H1 (cell line): ENCODE results near the gene NUBP1. TPM values are rescaled to one million over a fixed set of nuclear protein-coding genes. Genes with fewer than 3 reads are reported as not detected.

Source experiments
- CTCF ChIA-PET: fragments of 300-600 bp; sonication (Branson Sonifier 250); formaldehyde crosslinking; loops from one replicate; lab custom pipeline; 2021; ENCODE audit not compliant: partially characterized antibody; lab: Charles Lee
- POLR2A ChIA-PET: fragments of 300-600 bp; sonication (Branson Sonifier 250); formaldehyde crosslinking; loops from one replicate; lab custom pipeline; 2021; ENCODE audit warnings: inconsistent platforms; ENCODE audit not compliant: partially characterized antibody; lab: Charles Lee
- DNase-seq, 2 experiments: peaks; one replicate each; pipeline versions ENCODE4 v3.0.0 to v3.0.0-alpha.2; 2010 to 2022; ENCODE audit warnings: low spot score in 2 of 2, low read depth in 1 of 2, mixed read lengths in 1 of 2
- FAIRE-seq: peaks from 2 replicates; lab custom pipeline; 2011; peaks lifted over from hg19 to GRCh38; lab: Jason Lieb, UNC
- H2AFZ ChIP-seq: 2 replicates; pipeline ENCODE4 v1.8.1; 2012; ENCODE audit warnings: low read length, inconsistent platforms
- H2AK5ac ChIP-seq: 2 replicates; pipeline ENCODE4 v1.6.1; 2013; ENCODE audit warnings: low read depth, low read length
- H2BK120ac ChIP-seq: replicated peaks from 2 replicates; pipeline ENCODE3; 2013; ENCODE audit warnings: low read depth, low read length, inconsistent platforms
- H2BK12ac ChIP-seq: 2 replicates; pipeline ENCODE4 v1.6.1; 2013; ENCODE audit warnings: low read depth, low read length
- H2BK15ac ChIP-seq: 2 replicates; pipeline ENCODE4 v1.6.1; 2013; ENCODE audit warnings: low read length
- H2BK20ac ChIP-seq: 2 replicates; pipeline ENCODE4 v1.6.1; 2013; ENCODE audit warnings: low read length
- H2BK5ac ChIP-seq: 2 replicates; pipeline ENCODE4 v1.6.1; 2013; ENCODE audit warnings: low read depth, low read length
- H3K14ac ChIP-seq: 2 replicates; pipeline ENCODE4 v1.6.1; 2013; ENCODE audit warnings: inconsistent platforms; ENCODE audit not compliant: insufficient read length
- H3K18ac ChIP-seq: 2 replicates; pipeline ENCODE4 v1.6.1; 2013; ENCODE audit warnings: low read length; ENCODE audit errors: extremely low read depth
- H3K23ac ChIP-seq: 2 replicates; pipeline ENCODE4 v1.6.1; 2013; ENCODE audit warnings: inconsistent platforms; ENCODE audit not compliant: insufficient read length
- H3K23me2 ChIP-seq: 2 replicates; pipeline ENCODE4 v1.6.1; 2013; ENCODE audit warnings: low read depth, low read length
- H3K27ac ChIP-seq: 2 replicates; pipeline ENCODE4 v1.6.1; 2011; ENCODE audit warnings: low read depth, low read length, inconsistent platforms
- H3K27me3 ChIP-seq, 4 experiments: replicated peaks in 1 of 4; 1 replicate in 1 of 4; 2 replicates in 3 of 4; pipeline versions ENCODE4 v1.6.1 to v1.8.1; 2011 to 2013; ENCODE audit warnings: low read length in 3 of 4, mild to moderate bottlenecking in 3 of 4, inconsistent platforms in 2 of 4, mixed read lengths in 2 of 4, moderate library complexity in 1 of 4; ENCODE audit not compliant: control insufficient read depth in 3 of 4, insufficient read depth in 3 of 4; ENCODE audit errors: extremely low read depth in 1 of 4
- H3K36me3 ChIP-seq, 4 experiments: 2 replicates each; pipeline versions ENCODE4 v1.6.1 to v1.8.1; 2011 to 2013; ENCODE audit warnings: mild to moderate bottlenecking in 4 of 4, low read length in 3 of 4, moderate library complexity in 2 of 4, control low read depth in 1 of 4, inconsistent platforms in 1 of 4; ENCODE audit not compliant: insufficient read depth in 4 of 4, control insufficient read depth in 2 of 4
- H3K4ac ChIP-seq: replicated peaks from 2 replicates; pipeline ENCODE3; 2013; ENCODE audit warnings: low read length, low read depth, mixed read lengths, inconsistent platforms; ENCODE audit not compliant: insufficient read length
- H3K4me1 ChIP-seq, 4 experiments: replicated peaks in 1 of 4; 1 replicate in 1 of 4; 2 replicates in 3 of 4; pipeline versions ENCODE4 v1.6.1 to v1.8.1; 2011 to 2013; ENCODE audit warnings: low read length in 3 of 4, inconsistent platforms in 2 of 4, mixed read lengths in 1 of 4; ENCODE audit not compliant: insufficient read depth in 4 of 4, control insufficient read depth in 3 of 4
- H3K4me2 ChIP-seq, 2 experiments: 2 replicates each; pipeline versions ENCODE4 v1.6.1 to v1.8.1; 2011 to 2013; ENCODE audit warnings: low read depth in 2 of 2, low read length in 2 of 2, control low read depth in 1 of 2, inconsistent platforms in 1 of 2, mild to moderate bottlenecking in 1 of 2; ENCODE audit not compliant: insufficient read depth in 1 of 2
- H3K4me3 ChIP-seq, 4 experiments: fragments of 200-600, 300-600 bp in 1 of 4; sonication (generic), shearing (Covaris generic), sonication (Bioruptor Twin) in 1 of 4; 2 replicates each; pipeline versions ENCODE4 v1.5.1 to v1.8.1; 2011 to 2016; ENCODE audit warnings: low read length in 4 of 4, low read depth in 3 of 4, control low read depth in 2 of 4, inconsistent platforms in 2 of 4, mild to moderate bottlenecking in 2 of 4, mixed read lengths in 1 of 4, moderate library complexity in 1 of 4; ENCODE audit not compliant: insufficient read depth in 2 of 4; ENCODE audit errors: extremely low read depth in 1 of 4
- H3K56ac ChIP-seq: replicated peaks from 2 replicates; pipeline ENCODE3; 2013; ENCODE audit warnings: low read depth, mild to moderate bottlenecking, mixed read lengths, low read length, inconsistent platforms; ENCODE audit not compliant: insufficient read length
- H3K79me1 ChIP-seq: 2 replicates; pipeline ENCODE4 v1.6.1; 2013; ENCODE audit warnings: low read depth, low read length, control low read depth
- H3K79me2 ChIP-seq, 2 experiments: 2 replicates each; pipeline versions ENCODE4 v1.6.1 to v1.8.1; 2012 to 2013; ENCODE audit warnings: low read length in 2 of 2, mild to moderate bottlenecking in 2 of 2, inconsistent platforms in 1 of 2; ENCODE audit not compliant: insufficient read depth in 2 of 2, control insufficient read depth in 1 of 2
- H3K9ac ChIP-seq, 4 experiments: replicated peaks in 1 of 4; 1 replicate in 1 of 4; 2 replicates in 3 of 4; pipeline versions ENCODE4 v1.6.1 to v1.8.1; 2011 to 2013; ENCODE audit warnings: low read depth in 3 of 4, low read length in 3 of 4, control low read depth in 2 of 4, mild to moderate bottlenecking in 2 of 4, moderate library complexity in 2 of 4, inconsistent platforms in 1 of 4; ENCODE audit errors: extremely low read depth in 1 of 4
- H3K9me3 ChIP-seq, 2 experiments: 2 replicates each; pipeline versions ENCODE4 v1.6.1 to v1.8.1; 2012 to 2013; ENCODE audit warnings: mild to moderate bottlenecking in 2 of 2, moderate library complexity in 2 of 2, control low read depth in 1 of 2, inconsistent platforms in 1 of 2, low read depth in 1 of 2, low read length in 1 of 2, mixed read lengths in 1 of 2; ENCODE audit not compliant: insufficient read depth in 2 of 2
- H4K20me1 ChIP-seq, 2 experiments: replicated peaks in 1 of 2; 2 replicates each; pipeline versions ENCODE3 to v1.8.1; 2011 to 2013; ENCODE audit warnings: inconsistent platforms in 2 of 2, low read length in 2 of 2, mild to moderate bottlenecking in 1 of 2; ENCODE audit not compliant: insufficient read depth in 2 of 2, control insufficient read depth in 1 of 2
- H4K5ac ChIP-seq: 2 replicates; pipeline ENCODE4 v1.6.1; 2013; ENCODE audit warnings: low read length, low read depth, mixed read lengths, inconsistent platforms; ENCODE audit not compliant: insufficient read length
- H4K8ac ChIP-seq: 2 replicates; pipeline ENCODE4 v1.8.0; 2013; ENCODE audit warnings: mild to moderate bottlenecking, moderate library complexity, low read length, inconsistent platforms; ENCODE audit not compliant: insufficient read depth; ENCODE audit errors: extremely low read depth
- H4K91ac ChIP-seq: replicated peaks from 2 replicates; pipeline ENCODE3; 2013; ENCODE audit warnings: low read length, mixed read lengths, inconsistent platforms; ENCODE audit not compliant: insufficient read length
- ASH2L ChIP-seq: fragments of 200-600, 300-600 bp; sonication (generic); IDR thresholded peaks from one replicate; pipeline ENCODE4 v1.7.1; 2017; ENCODE audit warnings: low read length
- JUND ChIP-seq: IDR thresholded peaks from 2 replicates; pipeline ENCODE4 v1.6.1; 2011; ENCODE audit warnings: mild to moderate bottlenecking, improper control_type of control experiment, low read length
- KDM1A ChIP-seq: fragments of 200-600, 300-600 bp; sonication (generic); IDR thresholded peaks from 2 replicates; pipeline ENCODE4 v1.7.1; 2016; ENCODE audit warnings: mild to moderate bottlenecking, low read length, borderline replicate concordance
- MAFK ChIP-seq: IDR thresholded peaks from 2 replicates; pipeline ENCODE4 v1.6.1; 2012; ENCODE audit warnings: low read depth, mild to moderate bottlenecking, improper control_type of control experiment, low read length
- POLR2AphosphoS5 ChIP-seq: IDR thresholded peaks from 2 replicates; pipeline ENCODE4 v1.6.1; 2011; ENCODE audit warnings: low read depth, low read length
- RAD21 ChIP-seq, 2 experiments: IDR thresholded peaks in 1 of 2; conservative IDR thresholded peaks in 1 of 2; 2 replicates each; pipeline ENCODE4 v1.6.1; 2011; ENCODE audit warnings: low read depth in 2 of 2, low read length in 2 of 2, improper control_type of control experiment in 1 of 2, inconsistent platforms in 1 of 2, mild to moderate bottlenecking in 1 of 2, moderate library complexity in 1 of 2
- RBBP5 ChIP-seq: IDR thresholded peaks from 2 replicates; pipeline ENCODE4 v1.7.1; 2012; ENCODE audit warnings: low read depth, mild to moderate bottlenecking, inconsistent platforms, low read length, moderate library complexity, borderline replicate concordance
- RFX5 ChIP-seq: IDR thresholded peaks from 2 replicates; pipeline ENCODE4 v1.6.1; 2011; ENCODE audit warnings: low read depth, low read length, improper control_type of control experiment, borderline replicate concordance
- SP2 ChIP-seq: IDR thresholded peaks from 2 replicates; pipeline ENCODE4 v1.6.1; 2012; ENCODE audit warnings: mild to moderate bottlenecking, low read length, inconsistent platforms
- WGBS, 2 experiments: shearing (Covaris generic) in 1 of 2; methylation state at CpG; one replicate each; pipeline versions ENCODE4 v1.1.6 to v1.1.7; 2013 to 2015; ENCODE audit warnings: low lambda C conversion rate in 2 of 2, mixed read lengths in 2 of 2, inconsistent platforms in 1 of 2, low coverage in 1 of 2, missing lambda C conversion rate in 1 of 2; ENCODE audit not compliant: insufficient replicate concordance in 2 of 2, insufficient coverage in 1 of 2, insufficient read length in 1 of 2; ENCODE audit errors: extremely low coverage in 1 of 2, missing lambda C conversion rate in 1 of 2; 5-methylcytosine and 5-hydroxymethylcytosine counted together
- polyA plus RNA-seq, 7 experiments: library from polyadenylated mRNA; depleted of rRNA in 3 of 7; stranded (reverse) in 5 of 7; unstranded in 2 of 7; fragments of >200 nt in 5 of 7; fragments of 200-250 nt in 2 of 7; gene quantifications; 1 replicate in 5 of 7; 2 replicates in 1 of 7; 4 replicates in 1 of 7; pipeline versions ENCODE4 v1.2.1 to v1.2.3, GENCODE V29; 2011 to 2013; ENCODE audit warnings: missing spikeins in 2 of 7, mixed read lengths in 2 of 7
- total RNA-seq: library from RNA; stranded (reverse); fragmentation: NEBNext Ultra II Directional; extraction: Animal tissue kit (Norgen Biotek cat#: 25700); gene quantifications from 2 replicates; pipeline ENCODE4 v1.2.1, GENCODE V29; 2021
- TF ChIP-seq, protein P1 (sequence below), 3 experiments: IDR thresholded peaks; 1 replicate in 2 of 3; 2 replicates in 1 of 3; pipeline versions ENCODE4 v1.5.1 to v1.6.1; 2011; ENCODE audit warnings: low read length in 3 of 3, mild to moderate bottlenecking in 3 of 3, inconsistent platforms in 2 of 3, low read depth in 1 of 3, moderate library complexity in 1 of 3; ENCODE audit not compliant: insufficient read depth in 1 of 3; ENCODE audit errors: control extremely low read depth in 1 of 3

NUBP1 gene
- total and polyA plus RNA-seq, 2 of the 8 experiments (the other 6 are each of a cell fraction or from before 2014, with no cell fraction given) = 28.2 to 32.2 TPM

DNA sequence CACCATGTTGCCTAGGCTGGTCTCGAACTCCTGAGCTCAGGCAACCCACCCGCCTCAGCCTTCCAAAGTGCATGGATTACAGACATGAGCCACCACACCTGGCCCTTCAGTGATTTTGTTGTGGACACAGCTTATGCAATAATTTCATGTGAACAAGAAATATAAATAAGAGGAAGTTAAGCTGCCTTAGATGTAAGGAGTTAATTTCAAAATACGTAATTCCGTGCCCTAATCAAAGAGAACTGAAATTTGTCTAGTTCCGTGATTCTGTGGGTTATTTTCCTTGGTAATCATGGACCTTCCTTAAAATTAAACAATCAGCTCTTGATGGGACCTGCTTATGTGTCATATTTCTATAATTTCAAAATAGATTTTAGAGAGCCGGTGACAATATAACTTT lies 63.1 kb downstream of the NUBP1 start:
- H3K4me3 ChIP-seq = no peak overlapping the region
- no peaks in the 10 kb centered on the region for H3K36me3 ChIP-seq
- TF ChIP-seq POLR2AphosphoS5 = no peak
- no peak for TF ChIP-seq MAFK
- no peak for TF ChIP-seq SP2
- TF ChIP-seq RBBP5 = no peak
- no peak for TF ChIP-seq KDM1A
- TF ChIP-seq RFX5 = no peak
- TF ChIP-seq RAD21 (IDR thresholded peaks at IDR 0.05 in 1 of 2, conservative IDR thresholded peaks at IDR 0.05 in 1 of 2; ENCODE audit: low read depth in 2 of 2, low read length in 2 of 2) = no peak
- TF ChIP-seq ASH2L = no peak
- TF ChIP-seq, protein P1, sequence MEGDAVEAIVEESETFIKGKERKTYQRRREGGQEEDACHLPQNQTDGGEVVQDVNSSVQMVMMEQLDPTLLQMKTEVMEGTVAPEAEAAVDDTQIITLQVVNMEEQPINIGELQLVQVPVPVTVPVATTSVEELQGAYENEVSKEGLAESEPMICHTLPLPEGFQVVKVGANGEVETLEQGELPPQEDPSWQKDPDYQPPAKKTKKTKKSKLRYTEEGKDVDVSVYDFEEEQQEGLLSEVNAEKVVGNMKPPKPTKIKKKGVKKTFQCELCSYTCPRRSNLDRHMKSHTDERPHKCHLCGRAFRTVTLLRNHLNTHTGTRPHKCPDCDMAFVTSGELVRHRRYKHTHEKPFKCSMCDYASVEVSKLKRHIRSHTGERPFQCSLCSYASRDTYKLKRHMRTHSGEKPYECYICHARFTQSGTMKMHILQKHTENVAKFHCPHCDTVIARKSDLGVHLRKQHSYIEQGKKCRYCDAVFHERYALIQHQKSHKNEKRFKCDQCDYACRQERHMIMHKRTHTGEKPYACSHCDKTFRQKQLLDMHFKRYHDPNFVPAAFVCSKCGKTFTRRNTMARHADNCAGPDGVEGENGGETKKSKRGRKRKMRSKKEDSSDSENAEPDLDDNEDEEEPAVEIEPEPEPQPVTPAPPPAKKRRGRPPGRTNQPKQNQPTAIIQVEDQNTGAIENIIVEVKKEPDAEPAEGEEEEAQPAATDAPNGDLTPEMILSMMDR (IDR thresholded peaks at IDR 0.05; ENCODE audit: control extremely low read depth in 1 of 3, insufficient read depth in 1 of 3, low read depth in 1 of 3, low read length in 3 of 3) = no peak
- no peak for TF ChIP-seq JUND
- no peak overlapping the region for H2BK120ac ChIP-seq
- ChIA-PET CTCF (interaction anchor here (1.1 kb wide), 1 partner anchor 51 kb away, joined by 3 read pairs; no protein-coding TSS in a partner anchor), POLR2A (no interaction called here)
- H2AFZ ChIP-seq = no peak overlapping the region
- no peak overlapping the region for H2BK20ac ChIP-seq
- WGBS, 2 experiments = 88% methylated on average over 6 of the region's 6 CpGs; no CpG with 5 or more reads in 1 of the 2 experiments
- FAIRE-seq = no peak
- H3K56ac ChIP-seq = no peak overlapping the region
- no peak overlapping the region for H3K18ac ChIP-seq
- no peak overlapping the region for H3K14ac ChIP-seq
- H3K9me3 ChIP-seq = no peaks in the 10 kb centered on the region
- no peak for DNase-seq
- no peak overlapping the region for H2AK5ac ChIP-seq
- no peaks in the 10 kb centered on the region for H3K27me3 ChIP-seq
- no peak overlapping the region for H2BK12ac ChIP-seq
- H2BK5ac ChIP-seq = no peak overlapping the region
- H2BK15ac ChIP-seq = no peak overlapping the region
- no peak overlapping the region for H3K9ac ChIP-seq
- H4K8ac ChIP-seq = no peak overlapping the region
- no peaks in the 10 kb centered on the region for H4K20me1 ChIP-seq
- H3K4ac ChIP-seq = no peak overlapping the region
- H3K23ac ChIP-seq = no peak overlapping the region
- H3K4me1 ChIP-seq = no peaks in the 10 kb centered on the region
- no peak overlapping the region for H3K4me2 ChIP-seq
- H3K79me1 ChIP-seq = no peaks in the 10 kb centered on the region
- H4K91ac ChIP-seq = no peak overlapping the region
- H3K27ac ChIP-seq = no peak overlapping the region
- no peak overlapping the region for H4K5ac ChIP-seq
- peaks cover 2% of the 10 kb centered on the region; the same call in 1 of the 2 replicates for H3K23me2 ChIP-seq
- H3K79me2 ChIP-seq = no peaks in the 10 kb centered on the region
